Esophagus muscularis mucosa (tissue), 3 donors: Measurements from ENCODE around the gene RUFY2.
A peak's percentile ranks its signal among the peaks of the same experiment; 100 is the strongest.

Source experiments
- EP300 ChIP-seq: sonication (generic); formaldehyde crosslinking; IDR thresholded peaks from one replicate; pipeline ENCODE4 v1.6.1; 2017; ENCODE audit warnings: antibody characterized with exemption
- TF ChIP-seq, protein P1 (sequence below), 3 experiments: fragments of 200-600 bp in 2 of 3; fragments of 450-650 bp in 1 of 3; sonication (generic) in 2 of 3; IDR thresholded peaks; one replicate each; pipeline ENCODE4 v1.5.1; 2017 to 2019; ENCODE audit warnings: antibody characterized with exemption in 3 of 3, mild to moderate bottlenecking in 2 of 3, moderate library complexity in 1 of 3

- TF ChIP-seq, protein P1, sequence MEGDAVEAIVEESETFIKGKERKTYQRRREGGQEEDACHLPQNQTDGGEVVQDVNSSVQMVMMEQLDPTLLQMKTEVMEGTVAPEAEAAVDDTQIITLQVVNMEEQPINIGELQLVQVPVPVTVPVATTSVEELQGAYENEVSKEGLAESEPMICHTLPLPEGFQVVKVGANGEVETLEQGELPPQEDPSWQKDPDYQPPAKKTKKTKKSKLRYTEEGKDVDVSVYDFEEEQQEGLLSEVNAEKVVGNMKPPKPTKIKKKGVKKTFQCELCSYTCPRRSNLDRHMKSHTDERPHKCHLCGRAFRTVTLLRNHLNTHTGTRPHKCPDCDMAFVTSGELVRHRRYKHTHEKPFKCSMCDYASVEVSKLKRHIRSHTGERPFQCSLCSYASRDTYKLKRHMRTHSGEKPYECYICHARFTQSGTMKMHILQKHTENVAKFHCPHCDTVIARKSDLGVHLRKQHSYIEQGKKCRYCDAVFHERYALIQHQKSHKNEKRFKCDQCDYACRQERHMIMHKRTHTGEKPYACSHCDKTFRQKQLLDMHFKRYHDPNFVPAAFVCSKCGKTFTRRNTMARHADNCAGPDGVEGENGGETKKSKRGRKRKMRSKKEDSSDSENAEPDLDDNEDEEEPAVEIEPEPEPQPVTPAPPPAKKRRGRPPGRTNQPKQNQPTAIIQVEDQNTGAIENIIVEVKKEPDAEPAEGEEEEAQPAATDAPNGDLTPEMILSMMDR (IDR thresholded peaks at IDR 0.05): peak; percentile 42 to 72 (median 45)
- no peak for TF ChIP-seq EP300
Measured at GRCh38 chr10:68348265-68348741, 58.8 kb downstream of the RUFY2 start.
